SKM-1 treated with dmso at 0.1 percent for 144 hours (cell line): ENCODE measurements around the gene HCN3.
"Not testable (repeated sequence)": the region's sequence is repeated elsewhere in the genome, so short reads cannot be mapped to it uniquely, and the experiment has no call there.

ENCODE experiments used
- DNase-seq: peaks from one replicate; lab custom pipeline; 2025; ENCODE audit not compliant: unreplicated experiment; lab: John Stamatoyannopoulos, UW

HCN3 gene

GRCh38 chr1:155277070-155277901 lies at the start of gene HCN3:
TSS of gene HCN3 (plus strand) at chr1:155277463. CDS start at chr1:155277591, 128 bp downstream.
- DNase-seq, result peak; percentile 98

DNA sequence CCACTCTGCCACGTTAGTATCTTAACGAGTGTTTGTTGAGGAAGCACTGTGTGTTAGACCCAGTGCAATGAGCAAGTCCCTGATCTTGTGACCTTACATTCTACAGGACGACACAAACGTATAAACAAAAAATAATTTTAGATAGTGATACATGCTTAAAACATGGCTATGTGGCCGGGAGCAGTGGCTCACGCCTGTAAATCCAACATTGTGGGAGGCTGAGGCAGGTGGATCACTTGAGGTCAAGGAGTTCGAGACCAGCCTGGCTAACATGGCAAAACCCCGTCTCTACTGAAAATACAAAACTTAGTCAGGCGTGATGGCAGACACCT lies 49.2 kb upstream of the HCN3 start:
- no peak for DNase-seq

- DNase-seq, result not testable (repeated sequence)
Observed at GRCh38 chr1:155231302-155231701, 46.0 kb upstream of the HCN3 start.

- DNase-seq, result not testable (repeated sequence)
Observed at GRCh38 chr1:155232001-155232978, 45.0 kb upstream of the HCN3 start.

GRCh38 chr1:155233502-155233901 lies 43.8 kb upstream of the HCN3 start:
- not testable (repeated sequence) for DNase-seq

GRCh38 chr1:155235375-155235774 lies 41.9 kb upstream of the HCN3 start:
- not testable (repeated sequence) for DNase-seq

GRCh38 chr1:155236451-155236850 lies 40.8 kb upstream of the HCN3 start:
- no peak for DNase-seq

- peak; percentile 92 for DNase-seq
Observed at GRCh38 chr1:155241069-155241679, 36.1 kb upstream of the HCN3 start.

GRCh38 chr1:155241841-155242264 lies 35.4 kb upstream of the HCN3 start:
- DNase-seq, result peak; percentile 94

GRCh38 chr1:155242805-155243358 lies 34.4 kb upstream of the HCN3 start:
- no peak for DNase-seq

DNA sequence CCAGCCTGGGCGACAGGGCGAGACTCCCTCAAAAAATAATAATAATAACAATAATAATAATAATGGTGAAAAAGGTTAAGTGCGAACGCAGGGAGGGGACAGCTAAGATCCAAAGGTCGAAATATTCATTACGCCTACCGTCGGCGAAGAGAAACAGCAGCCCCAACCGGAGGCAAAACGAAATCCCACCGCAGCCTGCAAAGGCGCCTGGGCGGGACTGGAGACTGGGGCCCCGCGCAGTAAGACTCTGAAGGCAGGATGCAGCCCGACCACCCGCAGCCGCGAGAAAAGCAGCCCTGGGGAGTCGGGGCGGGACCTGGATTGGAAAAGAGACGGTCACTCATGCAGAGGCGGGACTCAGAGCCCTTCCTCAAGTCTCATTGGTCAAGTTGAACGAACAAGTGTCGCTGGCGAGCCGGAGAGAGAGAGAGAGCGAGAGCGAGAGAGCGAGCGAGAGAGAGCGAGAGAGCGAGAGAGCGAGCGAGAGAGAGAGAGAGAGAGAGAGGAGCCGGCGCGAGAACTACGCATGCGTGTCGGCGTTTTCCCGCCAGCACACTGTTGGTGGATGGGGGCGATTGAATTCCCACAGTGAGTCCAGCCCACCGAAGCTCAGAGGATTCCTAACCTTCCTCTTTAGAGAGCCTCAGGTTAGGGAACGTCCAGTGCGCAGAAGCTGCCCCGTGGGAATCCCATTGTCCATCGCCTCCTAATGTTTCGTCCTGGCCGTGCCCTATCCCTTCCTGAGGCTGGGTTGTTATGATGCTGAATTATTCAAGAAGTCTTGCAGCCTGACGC lies 32.7 kb upstream of the HCN3 start:
- DNase-seq, result peak; percentile 99

- no peak for DNase-seq
Observed at GRCh38 chr1:155245163-155245524, 32.1 kb upstream of the HCN3 start.

- DNase-seq, result not testable (repeated sequence)
Observed at GRCh38 chr1:155246796-155247195, 30.5 kb upstream of the HCN3 start.

DNA sequence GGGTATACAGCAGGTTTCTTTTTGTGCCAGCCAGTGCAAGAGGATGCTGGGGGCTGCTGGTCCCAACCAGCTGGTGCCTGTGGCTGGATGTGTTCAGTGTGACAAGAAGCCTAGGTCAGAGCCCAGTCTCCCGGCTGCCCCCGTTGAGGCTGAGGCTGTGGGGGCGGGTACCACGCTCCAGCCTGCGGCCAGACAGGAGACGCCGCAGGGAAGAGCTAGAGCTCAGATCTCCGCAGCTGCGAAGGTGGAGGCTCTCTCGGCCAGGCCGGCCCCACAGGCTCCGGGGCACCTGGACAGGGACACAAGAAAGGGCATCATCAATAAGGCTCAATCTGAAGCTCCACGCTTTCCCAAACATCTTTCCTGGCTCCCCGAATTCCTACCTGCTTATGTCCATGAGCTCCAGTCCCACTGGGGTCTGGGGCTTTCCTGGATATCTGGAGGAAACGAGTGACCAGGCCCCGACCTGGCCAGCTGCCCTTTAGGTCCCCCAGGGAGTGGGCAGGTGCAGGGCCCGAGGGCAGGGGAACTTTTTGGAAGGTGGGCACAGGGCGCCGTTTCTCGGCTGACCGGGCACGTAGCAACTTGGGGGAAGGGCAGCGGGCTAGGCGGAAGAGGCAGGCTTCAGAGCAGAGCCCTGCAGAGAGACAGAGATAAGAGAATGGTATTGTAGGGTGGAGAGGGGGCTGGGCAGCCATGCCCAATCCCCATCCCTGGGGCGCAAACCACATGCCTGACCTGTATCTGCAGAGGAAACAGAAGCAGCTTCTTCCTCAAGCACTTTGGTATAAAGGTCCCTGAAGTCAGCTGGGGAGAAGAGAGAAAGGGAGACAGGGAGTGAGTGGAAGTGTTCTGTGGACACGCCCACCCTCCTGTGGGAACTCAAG lies 29.4 kb upstream of the HCN3 start:
- no peak for DNase-seq

DNA sequence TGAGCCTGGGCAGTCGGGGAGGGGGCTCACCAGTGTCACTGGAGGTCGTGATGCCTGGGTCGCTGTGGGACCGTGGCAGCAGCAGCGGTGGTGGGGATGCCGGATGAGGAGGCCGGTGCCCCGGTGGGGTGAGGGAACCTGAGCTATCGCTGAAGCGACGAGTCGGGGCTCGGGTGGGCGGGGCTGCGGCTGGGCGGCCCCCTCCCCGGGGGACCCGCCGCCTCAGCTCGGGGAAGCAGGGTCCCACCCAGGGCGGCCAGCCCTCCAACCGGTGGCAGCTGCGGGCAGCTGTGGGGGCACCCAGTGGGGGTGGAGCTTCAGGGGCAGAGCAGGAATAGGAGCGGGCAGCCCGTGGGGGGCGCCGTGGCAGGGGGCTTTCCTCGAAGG lies 27.0 kb upstream of the HCN3 start:
- no peak for DNase-seq

DNA sequence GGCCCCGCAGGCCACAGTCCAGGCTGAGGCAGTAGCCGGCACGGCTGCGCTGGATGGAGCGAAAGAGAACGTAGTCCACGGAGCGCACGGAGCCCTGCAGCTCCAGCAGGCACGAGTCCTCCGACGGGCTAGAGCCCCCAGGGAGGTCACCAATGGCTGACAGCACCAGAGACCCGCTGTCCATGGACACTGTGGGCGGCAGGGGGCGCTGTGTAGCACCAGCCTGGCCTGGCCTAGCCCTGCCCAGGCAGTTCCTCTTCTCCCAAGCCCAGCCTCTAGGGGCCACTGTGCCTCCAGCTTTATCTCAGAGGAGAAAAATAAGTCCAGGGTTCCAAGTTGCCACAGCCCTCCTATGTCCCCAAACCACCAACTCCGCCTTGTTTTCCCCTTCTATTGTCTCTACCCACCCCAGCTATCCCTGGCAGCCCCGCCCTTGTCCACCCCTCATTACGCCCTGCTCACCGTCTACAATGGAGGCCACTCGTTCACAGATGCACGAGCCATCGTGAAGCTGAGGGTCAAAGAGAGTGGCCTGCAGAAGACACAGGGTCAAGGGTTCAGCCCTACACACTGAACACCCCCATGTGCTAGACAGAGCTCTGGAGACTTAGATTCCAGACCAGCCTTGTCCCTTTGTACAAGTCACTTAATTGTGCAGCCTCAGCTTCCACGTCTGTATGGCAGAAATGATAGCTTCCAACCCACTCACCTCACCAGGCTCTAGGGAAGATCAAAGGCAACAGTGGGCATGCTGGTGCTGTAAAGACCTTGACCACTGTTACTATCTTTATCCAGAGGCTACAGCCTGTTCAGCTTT lies 26.4 kb upstream of the HCN3 start:
- DNase-seq, result peak; percentile 98

DNA sequence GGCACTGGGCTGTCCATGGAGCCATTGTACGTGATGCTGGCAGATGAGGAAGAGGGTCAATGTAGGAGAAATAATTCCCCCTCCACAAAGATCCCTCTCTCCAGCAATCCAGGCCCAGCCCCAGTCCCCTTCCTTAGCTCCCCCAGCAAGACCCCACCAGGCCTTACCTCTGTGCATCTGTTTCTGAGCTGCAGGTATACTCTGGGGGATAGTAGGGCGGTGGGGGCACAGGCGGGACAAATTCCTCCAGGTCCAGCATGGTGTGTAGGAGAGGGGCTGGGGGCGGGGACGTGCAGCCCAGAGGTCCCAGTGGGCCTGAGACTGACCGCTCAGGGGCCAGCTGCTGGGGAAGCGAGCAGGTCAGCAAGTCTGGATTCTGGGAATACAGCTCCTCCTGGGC lies 25.7 kb upstream of the HCN3 start:
- no peak for DNase-seq

GRCh38 chr1:155253208-155253607 lies 24.1 kb upstream of the HCN3 start:
- peak; percentile 11 for DNase-seq

DNA sequence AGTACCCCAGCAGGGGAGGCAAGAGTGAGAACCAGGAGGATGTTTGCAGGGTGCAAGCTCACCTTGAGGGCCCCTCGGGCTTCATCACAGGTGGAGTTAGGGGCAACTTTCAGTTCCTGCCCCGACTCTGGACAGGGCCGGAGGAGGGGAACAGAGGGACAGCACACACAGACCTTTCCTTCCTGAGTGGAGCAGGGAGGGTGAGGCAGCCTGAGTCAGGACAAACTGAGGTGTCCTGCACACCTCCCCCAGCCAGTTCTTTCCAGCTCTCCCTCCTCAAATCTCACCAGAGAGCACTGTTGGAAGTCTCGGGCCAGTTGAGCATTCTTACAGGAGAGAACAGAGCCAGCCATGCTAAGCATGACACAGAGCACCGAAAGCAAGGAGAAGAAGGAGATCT lies 23.5 kb upstream of the HCN3 start:
- no peak for DNase-seq
